Activated CD4-positive, alpha-beta T cell treated with anti-CD3 and anti-CD28 coated beads, Interleukin-10, Interleukin-2, amounts not matched to agents 100 ng/mL and 50 ng/mL, durations not matched to agents 16 hours and 8 hours (primary cell): ENCODE results near the gene SLC25A22.

Experiments used
- DNase-seq: peaks from one replicate; pipeline ENCODE4 v3.0.0-alpha.2; 2020

SLC25A22 gene

GRCh38 chr11:770642-771616 lies 27.2 kb downstream of the SLC25A22 start:
- DNase-seq = no peak

DNA sequence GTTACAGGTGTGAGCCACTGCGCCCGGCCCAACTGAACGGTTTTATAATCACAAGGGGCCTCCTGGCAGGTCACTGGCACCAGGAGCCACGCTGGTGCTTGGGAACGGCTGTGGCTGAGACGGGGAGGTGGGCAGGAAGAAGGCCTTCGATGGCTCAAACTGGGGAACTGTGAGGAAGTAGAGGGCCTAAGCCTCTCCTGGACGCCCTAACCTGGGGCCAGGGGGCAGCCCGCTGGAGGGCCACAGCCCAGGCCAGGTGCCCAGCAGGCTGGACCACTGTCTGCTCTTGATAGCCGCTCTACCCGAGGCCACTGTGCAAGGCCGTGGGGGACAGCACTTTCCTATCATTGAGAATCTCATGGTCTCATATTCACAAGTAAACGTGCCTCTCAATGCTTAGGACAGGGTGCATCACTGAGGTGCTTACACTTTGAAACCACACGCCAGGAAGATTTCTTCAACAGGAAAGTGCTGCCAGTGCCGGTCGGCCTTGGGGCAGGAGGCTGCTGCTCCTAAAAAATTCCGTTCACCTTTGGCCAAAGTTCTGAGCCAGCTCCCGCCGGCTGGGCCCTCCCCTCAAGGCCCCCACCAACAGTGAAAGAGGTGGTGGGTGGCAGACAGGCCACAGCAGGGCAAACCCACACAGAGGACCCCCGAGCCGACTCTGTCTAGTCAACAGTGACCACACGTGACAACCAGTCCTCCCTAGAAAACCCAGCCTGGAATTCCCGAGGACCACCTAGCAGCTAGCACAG lies 28.0 kb downstream of the SLC25A22 start:
- DNase-seq = no peak

DNA sequence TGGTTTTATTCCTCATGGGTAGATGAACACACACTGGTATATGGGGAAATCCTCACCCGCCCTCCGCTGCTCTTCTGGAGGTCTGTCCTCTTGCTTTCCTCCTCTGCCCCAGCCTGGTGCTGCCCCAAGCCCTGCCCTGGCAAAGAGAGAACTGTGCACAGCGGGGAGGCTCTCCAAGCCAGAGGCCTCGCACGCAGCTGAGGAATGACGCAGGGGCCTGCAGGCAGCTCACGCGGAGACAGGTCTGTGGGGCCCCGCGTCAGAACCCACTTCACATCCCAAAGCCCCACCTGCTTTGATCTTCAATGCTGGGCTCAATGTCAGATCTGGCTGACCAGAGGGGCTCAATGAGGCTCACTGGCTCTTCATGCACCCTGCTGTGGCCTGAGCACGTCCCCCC lies 30.8 kb downstream of the SLC25A22 start:
- DNase-seq = no peak

GRCh38 chr11:766936-767210 lies 31.2 kb downstream of the SLC25A22 start:
- DNase-seq = no peak

DNA sequence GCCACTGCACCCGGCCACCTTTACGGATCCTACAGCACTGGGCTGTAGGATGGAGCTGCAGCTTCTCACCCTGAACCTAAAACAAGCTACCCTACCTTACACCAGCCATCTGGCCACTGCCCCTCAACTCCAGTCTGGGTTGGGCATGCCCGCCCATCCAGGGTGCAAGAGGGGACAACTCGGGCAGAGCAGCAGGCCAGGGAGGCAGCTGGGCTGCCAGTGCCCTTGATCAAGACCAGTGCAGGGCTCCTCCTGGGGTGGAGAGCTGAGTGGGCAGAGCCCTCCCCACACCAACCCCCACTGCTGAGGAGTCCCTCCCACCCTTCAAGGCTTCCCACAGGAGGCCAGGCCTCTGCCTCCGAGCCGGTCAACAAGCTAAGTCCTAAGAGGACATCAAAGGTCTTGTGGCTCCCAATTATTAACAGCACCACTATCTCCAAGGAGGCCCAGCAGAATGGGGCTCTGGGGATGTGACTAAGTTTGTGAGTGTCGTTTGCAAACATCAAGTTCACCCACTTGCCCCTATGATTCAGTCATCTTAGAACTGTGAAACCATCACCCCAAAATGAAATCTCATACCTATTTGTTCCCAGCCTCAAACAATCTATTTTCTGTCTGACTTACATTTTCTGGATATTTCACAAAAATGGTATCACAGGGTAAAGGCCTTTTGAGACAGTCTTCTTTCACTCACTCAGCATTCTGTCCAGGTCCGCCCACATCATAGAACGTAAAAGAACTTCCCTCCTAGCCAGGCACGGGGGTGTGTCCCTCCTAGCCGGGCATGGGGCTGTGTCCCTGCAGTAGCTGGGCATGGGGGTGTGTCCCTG lies 31.8 kb downstream of the SLC25A22 start:
- no peak for DNase-seq

DNA sequence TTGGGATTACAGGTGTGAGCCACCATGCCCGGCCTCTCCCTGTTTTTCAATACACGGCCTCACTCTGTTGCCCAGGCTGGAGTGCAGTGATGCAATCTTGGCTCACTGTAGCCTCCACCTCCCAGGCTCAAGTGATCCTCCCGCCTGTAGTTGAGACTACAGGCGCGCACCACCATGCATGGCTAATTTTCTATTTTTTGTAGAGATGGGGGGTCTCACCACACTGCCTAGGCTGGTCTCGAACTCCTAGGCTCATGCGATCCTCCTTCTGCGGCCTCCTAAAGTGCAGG lies 32.3 kb downstream of the SLC25A22 start:
- DNase-seq = no peak

- peak; percentile 71 for DNase-seq
These were observed 32.9 kb downstream of the SLC25A22 start for GRCh38 chr11:765025-765801.

DNA sequence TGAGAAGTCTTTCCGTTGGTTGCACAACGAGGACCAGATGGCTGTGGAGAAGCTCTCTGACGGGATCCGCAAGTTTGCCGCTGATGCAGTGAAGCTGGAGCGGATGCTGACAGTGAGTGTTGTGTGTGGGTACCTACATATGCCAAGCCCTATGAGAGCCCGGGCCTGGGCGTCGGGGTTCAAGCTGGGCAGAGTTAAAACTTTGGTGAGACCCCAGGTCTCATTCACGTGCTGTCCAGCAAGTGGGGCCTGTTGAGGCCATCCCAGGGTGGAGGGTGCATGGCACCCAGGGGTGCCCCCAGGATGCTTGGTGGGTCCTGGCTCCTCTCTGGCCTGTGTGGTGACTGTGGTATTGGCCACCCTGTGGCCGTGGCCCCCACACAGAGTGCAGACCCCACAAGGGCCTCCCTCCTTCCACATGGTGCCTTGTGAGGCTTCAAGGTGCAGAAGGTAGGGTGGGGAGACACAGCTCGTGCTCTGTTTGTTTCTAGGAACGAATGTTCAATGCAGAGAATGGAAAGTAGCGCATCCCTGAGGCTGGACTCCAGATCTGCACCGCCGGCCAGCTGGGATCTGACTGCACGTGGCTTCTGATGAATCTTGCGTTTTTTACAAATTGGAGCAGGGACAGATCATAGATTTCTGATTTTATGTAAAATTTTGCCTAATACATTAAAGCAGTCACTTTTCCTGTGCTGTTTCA lies 33.6 kb downstream of the SLC25A22 start:
- DNase-seq = no peak

GRCh38 chr11:763549-764321 lies 34.3 kb downstream of the SLC25A22 start:
- DNase-seq = no peak

DNA sequence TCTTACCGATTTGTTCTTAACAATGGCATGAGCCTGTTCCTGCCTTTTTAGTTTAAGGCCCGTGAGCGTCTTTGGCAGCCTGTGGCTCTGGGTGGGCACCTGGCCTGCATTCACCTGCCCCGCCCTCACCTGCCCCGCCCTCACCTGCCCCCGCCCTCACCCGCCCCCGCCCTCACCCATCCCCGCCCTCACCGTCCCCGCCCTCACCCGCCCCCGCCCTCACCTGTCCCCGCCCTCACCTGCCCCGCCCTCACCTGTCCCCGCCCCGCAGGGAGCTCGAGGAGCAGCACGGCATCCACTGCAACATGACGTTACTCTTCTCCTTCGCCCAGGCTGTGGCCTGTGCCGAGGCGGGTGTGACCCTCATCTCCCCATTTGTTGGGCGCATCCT lies 35.0 kb downstream of the SLC25A22 start:
- DNase-seq = no peak

DNA sequence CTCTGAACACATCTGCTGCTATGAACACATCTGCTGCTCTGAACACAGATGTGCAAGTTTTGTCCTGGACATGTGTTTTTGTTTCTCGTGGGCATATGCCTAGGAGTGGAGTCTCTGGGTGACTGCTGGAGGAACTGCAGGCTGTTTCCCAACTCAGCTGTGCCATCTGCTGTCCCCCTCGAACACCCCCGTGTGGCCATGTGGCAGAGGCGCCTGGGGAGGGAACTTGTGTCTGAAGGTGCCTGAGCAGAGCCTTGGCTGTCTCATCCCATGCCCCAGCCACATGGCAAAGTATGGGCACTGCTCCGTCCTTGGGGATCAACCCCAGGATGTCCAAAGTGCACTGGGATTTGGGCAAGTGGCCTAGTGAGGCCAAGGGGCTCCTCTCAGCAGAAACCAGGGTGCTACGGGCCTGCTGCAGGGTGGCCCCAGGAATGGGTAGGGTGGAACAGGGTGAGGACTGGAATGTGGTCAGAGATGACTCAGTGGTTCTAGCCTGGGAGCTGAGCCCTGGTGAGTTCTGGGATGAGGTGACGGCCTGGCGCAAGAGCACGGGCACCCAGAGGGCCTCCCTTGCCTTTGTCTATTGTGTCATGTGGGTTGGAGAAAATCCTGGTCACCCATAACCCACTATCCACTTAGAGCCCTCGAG lies 35.5 kb downstream of the SLC25A22 start:
- DNase-seq = peak; percentile 34

GRCh38 chr11:761526-762108 lies 36.5 kb downstream of the SLC25A22 start:
- DNase-seq = no peak

DNA sequence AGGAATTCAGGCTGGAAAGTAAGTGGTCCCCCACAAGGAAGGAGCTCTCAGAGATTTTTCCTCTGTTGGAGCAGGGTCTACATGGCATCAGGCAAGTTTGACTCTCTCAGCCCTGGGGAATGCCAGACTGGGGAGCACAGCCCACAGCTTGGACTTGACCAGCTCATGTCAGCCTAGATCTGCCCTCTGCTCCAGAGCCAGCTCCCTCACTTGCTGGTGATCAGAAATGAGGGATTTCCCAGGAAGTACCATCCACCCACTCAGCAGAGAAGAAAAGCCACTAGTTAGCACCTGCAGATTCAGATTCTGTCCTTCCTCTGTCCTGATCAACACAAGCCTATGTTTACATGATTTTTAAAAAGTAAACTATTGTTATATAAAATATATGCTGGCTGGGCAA lies 37.8 kb downstream of the SLC25A22 start:
- no peak for DNase-seq

DNA sequence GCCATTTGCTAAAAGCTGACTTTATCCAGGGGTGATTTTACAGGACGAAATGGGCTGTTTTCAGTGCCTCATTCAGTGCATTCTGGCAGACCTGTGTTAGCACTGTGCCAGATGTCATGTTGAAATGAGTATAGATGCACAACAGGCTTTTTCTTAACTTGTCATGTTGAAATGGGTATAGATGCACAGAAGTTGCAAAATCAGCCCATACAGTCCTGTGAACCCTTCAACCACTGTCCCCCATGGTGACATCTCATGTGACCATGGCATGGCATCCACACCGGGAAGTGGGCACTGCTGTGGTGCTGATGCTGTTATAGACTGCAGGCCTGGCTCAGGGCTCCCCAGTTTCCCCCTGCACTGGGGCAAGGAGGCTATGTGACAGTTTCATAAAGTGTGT lies 48.4 kb downstream of the SLC25A22 start:
- no peak for DNase-seq

- no peak for DNase-seq
These were observed 50.1 kb downstream of the SLC25A22 start for GRCh38 chr11:748007-748359.

- peak; percentile 96 for DNase-seq
These were observed 50.7 kb downstream of the SLC25A22 start, which contains the start of gene TALDO1 for GRCh38 chr11:747158-748006. Gene TALDO1, plus strand, starts transcription at chr11:747464. Its CDS starts 18 bp downstream, at chr11:747482.

- peak; percentile 44 for DNase-seq
These were observed 51.6 kb downstream of the SLC25A22 start for GRCh38 chr11:746289-747157.

- no peak for DNase-seq
These were observed 52.7 kb downstream of the SLC25A22 start for GRCh38 chr11:745428-745827.
